A204.1 (cell line): ENCODE data around the gene STAT3.

Source experiments
- FAIRE-seq: peaks from 2 replicates; lab custom pipeline; 2012; peaks lifted over from hg19 to GRCh38; lab: Jason Lieb, UNC

Gene STAT3

DNA sequence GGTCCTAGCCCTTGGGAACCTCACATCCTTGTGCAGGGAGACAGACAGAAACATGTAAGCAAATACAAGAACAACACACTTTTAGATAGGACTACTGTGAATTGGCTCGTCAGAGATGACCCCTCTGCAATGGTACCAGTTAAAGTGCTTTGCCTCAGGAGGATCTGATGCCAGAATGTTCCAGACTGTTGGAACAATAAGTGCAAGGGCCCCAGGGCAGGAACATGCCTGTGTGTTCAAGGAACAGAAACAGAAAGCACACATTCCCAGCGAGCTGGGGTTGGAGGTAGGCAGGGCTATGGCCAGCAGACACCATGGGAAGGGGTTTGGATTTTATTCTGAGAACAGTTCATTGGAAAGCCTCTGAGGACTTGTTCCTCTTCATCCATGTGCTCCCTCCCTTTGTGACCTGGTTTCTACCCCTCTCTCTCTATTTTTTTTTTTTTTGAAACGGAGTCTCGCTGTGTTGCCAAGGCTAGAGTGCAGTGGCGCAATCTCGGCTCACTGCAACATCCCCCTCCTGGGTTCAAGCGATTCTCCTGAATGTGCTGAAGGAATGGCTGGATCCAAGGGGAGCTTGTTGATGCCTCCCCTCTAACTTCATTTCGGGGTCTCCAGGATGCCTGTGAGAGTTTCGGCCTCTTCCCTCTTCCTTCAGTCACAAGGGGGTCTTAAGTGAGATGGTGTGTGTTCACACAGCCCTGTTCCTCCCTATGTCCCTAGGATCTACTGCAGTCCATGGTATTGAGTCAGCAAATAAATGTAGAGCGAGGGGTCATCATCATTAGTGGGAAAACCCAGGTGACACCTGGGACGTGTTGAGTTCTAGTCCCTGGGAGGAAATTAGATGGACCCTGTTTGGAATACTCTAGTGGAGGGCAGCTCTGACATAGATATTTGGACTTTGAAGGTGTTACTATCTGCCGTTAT, 93.5 kb downstream of the STAT3 start:
- no peak for FAIRE-seq

DNA sequence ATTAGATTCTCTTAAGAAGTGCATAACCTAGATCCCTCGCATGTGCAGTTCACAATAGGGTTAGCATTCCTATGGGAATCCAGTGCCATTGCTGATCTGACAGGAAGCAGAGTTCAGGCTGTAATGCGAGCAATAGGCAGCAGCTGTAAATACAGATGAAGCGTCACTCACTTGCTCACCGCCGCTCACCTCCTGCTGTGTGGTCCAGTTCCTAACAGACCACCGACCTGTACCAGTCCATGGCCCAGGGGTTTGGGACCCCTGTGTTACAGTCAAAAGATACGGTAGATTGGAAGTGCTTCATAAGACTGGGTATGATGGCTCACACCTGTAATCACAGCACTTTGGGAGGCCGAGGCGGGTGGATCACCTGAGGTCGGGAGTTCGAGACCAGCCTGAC, 97.1 kb downstream of the STAT3 start:
- no peak for FAIRE-seq

DNA sequence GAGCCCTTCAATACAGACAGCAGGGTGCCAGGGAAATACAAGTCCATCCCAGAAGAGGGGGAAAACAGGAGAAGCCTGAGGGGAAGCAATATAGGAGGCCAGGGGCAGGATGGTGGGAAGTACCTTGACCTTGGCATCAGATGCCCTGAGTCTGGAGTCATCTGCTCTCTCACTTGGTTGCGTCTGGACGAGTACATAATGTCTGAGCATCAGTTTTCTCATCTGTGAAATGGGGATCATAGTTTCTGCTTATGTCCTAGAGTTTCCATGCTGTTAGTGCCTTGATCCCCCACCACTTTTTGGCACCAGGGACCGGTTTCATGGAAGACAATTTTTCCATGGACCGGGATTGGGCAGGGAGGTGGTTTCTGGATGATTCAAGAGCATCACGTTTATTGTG, 97.7 kb downstream of the STAT3 start:
- FAIRE-seq = no peak

DNA sequence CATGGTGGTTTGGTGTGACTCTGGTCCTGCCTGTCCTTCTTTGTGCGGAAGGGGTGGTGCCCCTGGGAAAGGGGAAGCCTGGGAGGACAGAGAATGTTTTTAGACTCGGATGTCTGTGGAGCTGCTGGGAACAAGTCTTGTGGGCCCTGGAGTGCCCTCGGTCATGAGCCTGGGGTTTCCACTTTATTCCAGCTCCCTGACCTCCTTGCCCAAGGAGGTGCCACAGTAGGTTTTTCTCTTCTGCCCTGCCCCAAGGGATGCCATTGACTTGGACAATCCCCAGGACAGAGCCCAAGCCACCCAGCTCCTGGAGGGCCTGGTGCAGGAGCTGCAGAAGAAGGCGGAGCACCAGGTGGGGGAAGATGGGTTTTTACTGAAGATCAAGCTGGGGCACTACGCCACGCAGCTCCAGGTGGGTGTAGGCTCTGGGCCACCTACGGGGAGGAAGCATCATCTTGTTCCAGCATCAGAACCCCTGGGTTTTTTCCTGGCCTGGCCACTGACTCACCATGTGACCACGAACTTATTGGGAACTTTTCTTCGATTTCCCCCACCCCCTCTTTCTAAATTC, 98.5 kb downstream of the STAT3 start:
- no peak for FAIRE-seq

DNA sequence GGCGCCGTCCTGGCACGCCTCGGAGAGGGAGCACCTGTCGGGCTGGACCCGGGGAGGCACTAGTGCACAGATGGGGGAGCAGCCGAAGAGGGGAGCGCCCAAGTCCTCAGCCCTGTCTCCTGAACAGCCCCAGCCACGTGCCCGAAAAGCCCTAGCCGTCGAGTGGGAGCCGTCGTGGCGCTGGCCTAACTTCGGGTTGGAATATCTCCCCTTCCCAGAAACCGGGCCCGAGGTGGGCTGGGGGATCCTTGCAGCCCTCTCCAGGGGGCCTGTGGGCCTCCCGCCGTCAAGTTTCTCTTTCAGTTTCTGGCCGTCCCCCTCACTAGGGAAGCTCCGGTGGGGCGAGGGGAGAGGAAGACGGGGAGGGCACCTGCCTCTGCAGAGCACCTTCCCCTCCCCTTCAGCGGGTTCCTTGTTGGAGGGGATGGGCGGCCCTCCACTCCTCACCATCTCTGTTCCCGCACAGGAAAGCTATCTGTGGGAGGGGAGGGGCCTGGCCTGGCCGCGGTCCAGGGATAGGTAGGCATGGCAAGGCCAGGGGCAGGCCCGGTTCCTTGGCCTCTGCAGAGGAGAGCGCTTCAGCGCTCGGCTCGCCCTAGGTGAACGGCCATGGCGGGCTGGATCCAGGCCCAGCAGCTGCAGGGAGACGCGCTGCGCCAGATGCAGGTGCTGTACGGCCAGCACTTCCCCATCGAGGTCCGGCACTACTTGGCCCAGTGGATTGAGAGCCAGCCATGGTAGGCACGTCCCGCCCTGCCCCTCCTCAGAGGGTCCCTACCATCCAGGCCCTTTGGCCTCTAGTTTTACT, 99.2 kb downstream of the STAT3 start:
- FAIRE-seq = no peak

DNA sequence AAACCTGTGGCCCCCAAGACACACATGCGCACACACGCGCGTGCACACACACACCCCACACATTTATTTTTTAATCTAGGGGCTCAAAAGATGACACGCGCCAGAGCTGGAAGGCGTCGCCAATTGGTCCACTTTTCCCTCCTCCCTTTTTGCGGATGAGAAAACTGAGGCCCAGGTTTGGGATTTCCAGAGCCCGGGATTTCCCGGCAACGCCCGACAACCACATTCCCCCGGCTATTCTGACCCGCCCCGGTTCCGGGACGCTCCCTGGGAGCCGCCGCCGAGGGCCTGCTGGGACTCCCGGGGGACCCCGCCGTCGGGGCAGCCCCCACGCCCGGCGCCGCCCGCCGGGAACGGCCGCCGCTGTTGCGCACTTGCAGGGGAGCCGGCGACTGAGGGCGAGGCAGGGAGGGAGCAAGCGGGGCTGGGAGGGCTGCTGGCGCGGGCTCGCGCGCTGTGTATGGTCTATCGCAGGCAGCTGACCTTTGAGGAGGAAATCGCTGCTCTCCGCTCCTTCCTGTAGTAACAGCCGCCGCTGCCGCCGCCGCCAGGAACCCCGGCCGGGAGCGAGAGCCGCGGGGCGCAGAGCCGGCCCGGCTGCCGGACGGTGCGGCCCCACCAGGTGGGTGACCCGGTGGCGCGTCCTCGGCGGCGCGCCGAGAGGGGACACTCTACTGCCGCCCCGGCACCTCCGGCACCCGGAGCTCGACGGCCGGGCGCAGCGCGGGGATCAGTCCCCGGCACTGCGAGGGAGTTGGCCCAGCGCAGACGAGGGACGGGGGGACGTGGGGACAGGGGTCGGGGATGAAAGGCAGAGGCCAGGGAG, 100.1 kb downstream of the STAT3 start, which contains the start of gene STAT5A:
Gene STAT5A (plus strand): TSS at position 522 of the 826 bp plus-strand sequence. CDS start 914 bp downstream, outside the sequence.
- FAIRE-seq = no peak

DNA sequence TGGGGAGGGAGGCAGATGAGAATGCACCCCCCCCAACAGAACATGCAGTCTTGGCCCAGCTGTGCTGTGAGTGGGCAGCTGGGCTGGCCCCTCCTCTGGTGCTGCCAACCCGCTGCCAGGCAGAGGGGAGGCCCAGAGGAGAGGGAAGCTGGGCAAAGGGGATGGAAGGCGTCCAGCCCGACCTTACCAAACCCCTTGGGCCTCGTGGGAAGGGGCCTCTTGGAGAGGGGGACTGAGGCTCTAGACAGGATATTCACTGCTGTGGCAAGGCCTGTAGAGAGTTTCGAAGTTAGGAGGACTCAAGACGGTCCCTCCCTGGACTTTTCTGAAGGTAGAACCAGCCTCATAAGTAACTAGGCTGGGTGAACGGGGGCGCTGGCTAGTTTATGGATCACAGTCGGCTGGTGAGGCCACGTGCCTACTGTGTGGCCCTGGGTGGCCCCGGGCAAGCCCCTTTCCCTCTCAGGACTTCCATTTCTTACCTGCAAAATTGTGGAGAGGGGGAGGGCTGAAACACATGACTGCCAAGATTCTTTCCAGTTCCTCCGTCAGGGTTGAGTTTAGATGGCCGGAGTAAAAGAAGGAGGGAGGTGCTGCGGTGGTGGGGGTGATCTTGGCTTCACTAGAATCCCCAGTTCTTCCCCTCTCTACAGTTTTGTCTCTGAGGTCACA, 100.8 kb downstream of the STAT3 start:
- FAIRE-seq = no peak

DNA sequence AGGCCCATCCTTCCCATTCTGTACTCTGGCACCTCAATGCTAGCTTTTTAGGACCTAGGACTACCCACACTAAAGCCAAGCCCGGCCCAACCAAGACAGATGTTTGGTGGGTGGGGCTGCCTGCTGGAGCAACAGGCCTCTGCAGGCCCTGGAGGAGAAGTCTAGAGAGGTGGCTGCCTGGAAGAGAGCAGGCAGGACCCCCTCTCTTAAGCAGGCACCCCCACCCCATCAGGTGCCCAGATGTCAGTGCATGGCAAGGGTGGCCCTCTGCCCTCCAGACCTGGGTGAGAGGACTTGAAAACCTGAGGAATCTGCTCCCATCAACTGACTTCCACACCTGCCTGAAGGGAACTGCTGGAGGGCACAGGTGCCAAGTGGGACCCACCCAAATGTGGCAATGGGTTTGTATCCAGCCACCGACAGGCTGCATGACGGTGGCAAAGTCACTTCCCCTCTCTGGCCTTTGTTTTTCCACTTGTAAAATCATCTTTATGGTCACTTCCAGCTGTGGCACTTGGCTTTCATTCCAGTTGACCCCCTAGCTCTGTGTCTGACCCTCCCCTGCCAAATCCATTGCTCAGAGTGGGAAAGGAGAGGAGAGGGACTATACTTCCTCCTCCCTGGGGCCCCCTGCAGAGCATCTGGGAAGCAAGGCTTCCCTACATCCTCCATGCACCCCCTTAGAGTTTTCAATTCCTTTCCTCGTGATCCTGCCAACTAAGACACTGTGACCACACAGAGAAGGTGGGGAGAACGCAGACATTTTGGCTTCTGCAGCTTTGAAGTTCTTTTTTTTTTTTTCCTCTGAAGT, 101.6 kb downstream of the STAT3 start:
- FAIRE-seq = no peak

DNA sequence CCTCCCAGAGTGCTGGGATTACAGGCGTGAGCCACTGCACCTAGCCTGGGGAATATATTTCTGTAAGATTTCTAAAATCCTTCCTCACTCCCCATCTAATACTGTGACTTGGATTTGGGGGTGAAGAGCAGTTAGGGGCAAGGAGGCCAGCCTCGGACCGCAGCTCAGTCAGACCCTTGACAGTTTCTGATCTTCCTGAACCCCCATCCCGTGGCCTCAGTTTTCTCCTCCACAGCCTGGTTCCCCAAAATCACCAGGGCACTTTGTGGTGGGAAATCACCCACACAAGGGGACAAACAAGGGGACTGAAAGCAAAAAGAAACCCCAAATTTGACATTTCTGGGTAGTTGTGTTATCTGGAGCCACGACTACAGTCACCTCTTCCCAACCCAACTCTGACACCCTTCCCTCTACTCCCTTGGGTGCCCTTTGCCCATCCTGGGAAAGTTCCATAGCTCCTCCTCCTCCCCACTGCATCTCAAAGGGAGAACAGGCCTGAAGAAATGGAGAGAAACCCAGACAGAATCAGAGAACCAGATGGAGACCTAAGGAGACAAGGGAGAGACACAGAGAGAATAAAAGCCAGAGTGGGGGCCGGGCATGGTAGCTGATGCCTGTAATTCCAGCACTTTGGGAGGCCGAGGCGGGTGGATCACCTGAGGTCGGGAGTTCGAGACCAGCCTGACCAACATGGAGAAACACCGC, 102.7 kb downstream of the STAT3 start:
- no peak for FAIRE-seq

DNA sequence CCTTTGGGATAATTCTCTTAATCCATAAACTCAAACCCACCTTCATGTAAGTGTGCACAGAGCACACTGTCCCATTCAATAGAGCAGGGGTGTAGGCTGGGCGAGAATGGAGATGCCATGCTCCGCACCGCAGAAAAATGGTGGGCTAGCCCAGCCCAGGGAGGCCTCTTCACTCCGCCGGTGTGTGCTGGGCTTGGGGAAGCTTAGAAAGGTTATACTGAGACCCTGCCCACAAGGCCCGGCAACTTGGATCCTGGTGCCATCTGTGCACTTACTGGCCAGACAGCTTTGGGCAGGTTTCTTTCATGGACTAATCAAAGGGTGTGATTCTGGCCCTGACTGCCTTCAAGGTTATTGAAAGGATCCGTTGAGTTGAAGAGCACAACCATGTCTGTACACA, 103.7 kb downstream of the STAT3 start:
- FAIRE-seq = no peak

DNA sequence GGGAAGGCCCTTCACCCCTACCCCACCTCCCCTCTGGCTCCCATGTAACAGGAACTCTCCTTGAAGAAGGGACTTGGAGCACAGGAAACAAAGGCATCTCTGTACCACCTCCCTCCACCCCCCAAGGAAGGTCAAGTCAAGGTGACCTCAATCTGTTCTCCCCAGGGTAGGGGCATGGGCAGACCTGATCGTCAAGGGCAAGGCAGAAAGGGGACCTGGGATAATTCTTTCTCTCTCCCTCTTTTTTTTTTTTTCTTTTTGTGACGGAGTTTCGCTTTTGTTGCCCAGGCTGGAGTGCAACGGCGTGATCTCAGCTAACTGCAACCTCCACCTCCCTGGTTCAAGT, 104.2 kb downstream of the STAT3 start:
- FAIRE-seq = no peak

DNA sequence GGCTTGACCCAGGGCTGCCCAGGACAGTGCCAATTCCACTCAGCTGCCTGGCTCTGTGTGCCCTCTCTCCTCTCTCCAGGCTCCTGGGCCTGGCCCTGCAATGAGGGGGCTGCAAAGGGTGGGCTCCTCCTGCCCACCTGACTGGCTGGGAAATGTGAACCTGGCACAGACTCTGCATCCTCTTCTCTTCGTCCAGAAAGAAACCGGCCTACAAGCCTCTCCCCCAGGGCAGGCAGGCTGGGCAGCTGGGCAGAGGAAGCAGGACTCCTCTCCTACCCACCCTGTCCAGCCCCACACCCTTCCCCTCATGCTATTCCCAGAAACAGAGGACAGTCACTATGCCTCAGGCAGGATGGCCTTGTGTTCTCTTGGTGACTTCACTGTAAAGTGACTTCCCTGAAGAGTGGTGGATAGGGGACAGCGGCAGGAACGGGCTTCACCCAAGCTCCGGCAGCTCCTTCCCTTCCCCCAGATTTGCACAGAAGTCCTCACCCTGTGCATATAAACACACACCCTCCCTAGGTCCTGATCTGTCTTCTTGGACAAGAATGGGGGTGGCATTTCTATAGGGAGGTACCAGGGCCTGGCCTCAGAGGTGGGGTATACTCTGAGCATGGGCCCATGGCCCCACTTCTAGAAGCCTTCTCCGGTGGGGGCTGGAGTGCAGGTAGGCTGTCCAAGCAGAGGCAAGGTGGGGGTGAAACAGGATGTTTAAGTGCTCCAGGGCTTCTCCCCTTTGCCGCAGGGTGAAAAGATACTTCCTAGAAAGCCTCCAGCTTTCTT, 104.8 kb downstream of the STAT3 start:
- FAIRE-seq = no peak

DNA sequence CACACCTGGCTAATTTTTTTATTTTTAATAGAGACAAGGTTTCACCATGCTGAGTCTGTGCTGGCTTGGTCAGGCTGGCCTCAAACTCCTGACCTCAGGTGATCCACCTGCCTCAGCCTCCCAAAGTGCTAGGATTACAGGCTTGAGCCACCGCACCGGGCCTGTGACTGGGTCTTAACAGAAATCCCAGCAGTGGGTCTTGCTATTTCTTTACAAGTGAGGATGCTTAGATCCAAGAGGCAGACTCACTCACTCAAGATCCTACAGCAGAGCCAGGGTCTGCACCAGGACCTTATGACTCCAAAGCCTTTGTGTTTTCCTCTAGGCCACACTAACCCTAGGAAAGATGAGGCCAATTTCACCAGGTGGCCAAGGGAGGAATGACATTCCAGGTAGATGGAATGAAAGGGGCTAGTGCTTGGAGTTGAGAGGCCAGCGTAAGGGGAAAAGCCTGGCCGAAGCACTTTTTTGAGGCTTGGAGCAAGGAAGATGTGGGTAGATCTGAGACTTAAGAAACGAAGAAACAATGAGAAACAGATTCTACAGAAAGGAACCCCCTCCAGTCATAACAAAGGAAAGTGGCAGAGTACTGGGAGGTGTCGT, 105.7 kb downstream of the STAT3 start:
- FAIRE-seq = no peak

DNA sequence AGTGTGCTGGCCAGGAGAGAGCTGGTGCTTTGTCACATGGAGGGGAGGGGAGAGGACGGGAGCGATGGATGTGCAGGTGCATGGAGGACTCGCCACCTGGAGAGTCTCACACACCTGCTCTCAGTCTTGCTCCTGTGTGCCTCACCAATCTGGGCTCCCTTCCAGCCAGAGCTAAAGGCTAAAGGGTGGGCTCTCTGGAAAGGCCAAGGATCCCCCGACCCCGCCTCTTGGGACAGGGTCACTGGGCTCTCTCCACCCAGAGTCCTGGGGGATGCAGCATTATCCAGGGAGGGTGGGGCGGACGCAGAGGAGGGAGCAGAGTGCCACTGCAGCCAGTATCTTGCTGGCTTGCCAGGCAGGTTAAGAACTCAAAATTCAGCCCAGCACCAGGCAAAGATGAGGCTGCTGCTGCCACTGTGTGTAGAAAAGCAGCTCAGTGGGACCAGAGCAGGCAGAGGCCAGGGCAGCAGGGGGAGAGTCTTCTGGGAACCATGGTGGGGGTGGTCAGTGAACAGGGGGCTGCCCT, 106.6 kb downstream of the STAT3 start:
- FAIRE-seq = no peak

DNA sequence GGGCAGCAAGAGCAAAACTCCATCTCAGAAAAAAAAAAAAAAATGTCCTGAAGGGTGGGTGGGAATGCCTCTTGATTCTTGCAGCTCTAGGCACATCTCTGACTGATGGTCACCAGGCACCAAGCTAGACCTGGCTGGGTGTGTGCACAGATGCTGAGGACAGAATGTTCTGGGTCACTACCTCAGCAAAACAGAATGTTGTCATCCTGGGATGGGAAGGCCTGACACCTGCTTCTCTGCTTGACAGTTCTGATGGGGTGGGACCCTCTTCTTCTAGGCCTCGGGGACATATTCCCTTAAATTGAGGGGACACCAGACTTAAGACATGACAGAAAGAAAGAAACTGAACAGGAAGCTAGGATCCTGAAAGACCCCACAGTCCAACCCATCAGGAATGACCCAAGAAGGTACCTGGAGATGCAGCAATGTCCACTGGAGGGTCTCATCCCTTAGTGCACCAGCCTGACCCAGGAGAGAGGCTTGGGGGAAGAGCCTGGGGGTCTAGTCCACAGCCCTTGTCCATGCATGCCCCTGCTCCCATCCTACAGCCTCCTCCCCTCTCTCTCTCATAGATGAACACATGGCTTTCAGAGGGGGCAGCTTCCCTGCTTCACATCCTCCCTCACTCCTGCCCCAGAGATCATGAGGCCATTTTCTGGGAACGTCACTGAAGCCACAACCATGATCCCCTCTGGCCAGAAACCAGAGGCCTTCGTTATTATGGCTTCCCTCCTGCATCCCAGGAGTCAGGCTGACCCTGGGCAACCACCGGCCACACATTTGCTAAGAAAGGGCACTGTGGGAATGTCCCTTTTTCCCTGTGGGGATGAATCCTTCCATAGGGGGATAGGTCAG, 108.2 kb downstream of the STAT3 start:
- no peak for FAIRE-seq

DNA sequence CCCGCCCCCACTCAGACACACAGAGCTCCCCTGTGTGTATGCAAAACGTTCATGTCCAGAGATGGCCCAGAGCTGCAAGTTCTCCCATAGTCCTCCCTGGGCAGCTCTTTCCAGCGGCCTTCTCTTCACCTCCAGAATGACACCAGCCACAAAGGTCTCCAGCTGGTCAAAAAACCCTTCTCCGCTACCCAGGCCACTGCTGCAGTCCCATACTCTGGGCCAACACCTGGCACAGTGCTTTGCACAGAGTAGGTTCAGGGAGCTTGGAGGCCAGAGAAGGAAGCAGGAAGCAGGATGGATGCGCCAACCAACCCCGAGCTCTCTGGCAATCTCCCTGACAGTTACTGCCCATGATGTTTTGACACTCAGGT, 110.9 kb downstream of the STAT3 start:
- no peak for FAIRE-seq

DNA sequence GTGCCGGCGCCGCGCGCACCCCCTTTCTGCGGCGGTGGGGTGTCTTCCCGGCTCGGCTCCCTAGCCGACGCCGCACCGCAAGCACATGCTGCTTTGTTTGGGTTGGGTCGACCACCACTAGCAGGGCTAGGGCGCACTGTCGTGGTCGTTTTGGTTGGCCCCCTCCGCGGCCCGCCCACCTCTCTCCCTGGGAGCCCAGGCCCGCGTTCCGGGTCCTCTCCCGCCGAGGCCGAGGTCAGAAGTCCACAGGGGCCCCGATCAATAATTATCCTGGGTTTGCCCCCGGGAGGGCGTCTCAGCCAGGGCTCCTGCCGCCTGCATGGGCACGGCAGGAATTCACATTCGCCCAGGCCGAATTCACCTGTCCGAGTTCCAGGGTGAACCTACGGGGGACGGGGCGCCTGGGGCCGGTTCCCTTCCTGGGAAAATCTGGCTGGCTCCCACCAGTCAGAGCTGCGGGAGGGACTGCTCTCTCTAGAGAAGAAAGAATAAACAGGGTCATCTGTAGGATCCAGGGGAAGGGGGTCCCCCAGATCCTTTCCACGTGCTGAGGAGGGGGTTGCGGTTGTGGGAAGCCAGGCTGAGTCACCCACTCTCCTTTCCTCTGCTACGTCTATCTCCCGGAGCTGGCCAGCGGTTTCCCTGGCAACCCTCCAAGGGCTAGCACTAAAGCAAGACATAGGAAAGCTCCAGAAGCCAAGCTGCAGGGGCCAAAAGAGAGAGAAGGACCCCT, 111.5 kb downstream of the STAT3 start:
- no peak for FAIRE-seq
